ENCODE results near the gene ZNF280A. TPM values are rescaled to one million over a fixed set of nuclear protein-coding genes. Genes with fewer than 3 reads are reported as not detected.

The ZNF280A gene
- total and polyA plus RNA-seq, 9 of the 15 experiments (the other 6 are each of a cell fraction or from before 2014, with no cell fraction given), result 19.0 to 40.8 (median 28.6) TPM

DNA sequence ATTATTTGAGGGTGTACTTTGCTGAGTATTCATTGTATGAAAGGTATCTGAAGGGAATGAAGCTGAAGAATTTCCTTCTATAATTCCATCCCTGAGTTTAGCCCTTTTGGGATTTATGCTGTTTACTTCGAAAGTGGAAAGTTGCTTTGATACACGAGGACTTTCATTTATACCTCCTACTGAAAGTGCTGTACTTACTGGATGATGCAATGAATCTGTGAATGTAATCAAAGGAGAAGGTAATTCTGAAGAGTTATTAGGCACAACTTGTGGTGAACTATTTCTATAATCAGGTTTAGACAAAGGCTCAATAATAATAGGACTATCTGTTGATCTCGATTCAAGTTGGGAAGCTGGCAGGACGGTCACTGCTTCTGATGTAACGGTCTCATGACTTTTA lies 31.3 kb downstream of the ZNF280A start (continued):
- TF ChIP-seq, protein P1, sequence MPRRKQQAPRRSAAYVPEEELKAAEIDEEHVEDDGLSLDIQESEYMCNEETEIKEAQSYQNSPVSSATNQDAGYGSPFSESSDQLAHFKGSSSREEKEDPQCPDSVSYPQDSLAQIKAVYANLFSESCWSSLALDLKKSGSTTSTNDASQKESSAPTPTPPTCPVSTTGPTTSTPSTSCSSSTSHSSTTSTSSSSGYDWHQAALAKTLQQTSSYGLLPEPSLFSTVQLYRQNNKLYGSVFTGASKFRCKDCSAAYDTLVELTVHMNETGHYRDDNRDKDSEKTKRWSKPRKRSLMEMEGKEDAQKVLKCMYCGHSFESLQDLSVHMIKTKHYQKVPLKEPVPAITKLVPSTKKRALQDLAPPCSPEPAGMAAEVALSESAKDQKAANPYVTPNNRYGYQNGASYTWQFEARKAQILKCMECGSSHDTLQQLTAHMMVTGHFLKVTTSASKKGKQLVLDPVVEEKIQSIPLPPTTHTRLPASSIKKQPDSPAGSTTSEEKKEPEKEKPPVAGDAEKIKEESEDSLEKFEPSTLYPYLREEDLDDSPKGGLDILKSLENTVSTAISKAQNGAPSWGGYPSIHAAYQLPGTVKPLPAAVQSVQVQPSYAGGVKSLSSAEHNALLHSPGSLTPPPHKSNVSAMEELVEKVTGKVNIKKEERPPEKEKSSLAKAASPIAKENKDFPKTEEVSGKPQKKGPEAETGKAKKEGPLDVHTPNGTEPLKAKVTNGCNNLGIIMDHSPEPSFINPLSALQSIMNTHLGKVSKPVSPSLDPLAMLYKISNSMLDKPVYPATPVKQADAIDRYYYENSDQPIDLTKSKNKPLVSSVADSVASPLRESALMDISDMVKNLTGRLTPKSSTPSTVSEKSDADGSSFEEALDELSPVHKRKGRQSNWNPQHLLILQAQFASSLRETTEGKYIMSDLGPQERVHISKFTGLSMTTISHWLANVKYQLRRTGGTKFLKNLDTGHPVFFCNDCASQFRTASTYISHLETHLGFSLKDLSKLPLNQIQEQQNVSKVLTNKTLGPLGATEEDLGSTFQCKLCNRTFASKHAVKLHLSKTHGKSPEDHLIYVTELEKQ (CRISPR knock-in tag; IDR thresholded peaks at IDR 0.05), result no peak
- TF ChIP-seq YY1 (IDR thresholded peaks at IDR 0.05; ENCODE audit: borderline replicate concordance in 1 of 3, control insufficient read depth in 1 of 3, extremely low read depth in 1 of 3, insufficient read depth in 3 of 3, insufficient read length in 1 of 3, insufficient replicate concordance in 2 of 3, low read depth in 1 of 3, low read length in 2 of 3) (no peak), ADNP (tag; IDR thresholded peaks at IDR 0.05) (no peak), THRA (IDR thresholded peaks at IDR 0.05) (no peak), TSC22D4 (tag; IDR thresholded peaks at IDR 0.05) (0 out of 2 replicates have a peak, but pooled peaks have one; percentile 41), CEBPB (tag; IDR thresholded peaks at IDR 0.05) (peak; percentile 80), ZNF23 (CRISPR knock-in tag; IDR thresholded peaks at IDR 0.05) (no peak), ZNF717 (CRISPR knock-in tag; IDR thresholded peaks at IDR 0.05) (0 out of 2 replicates have a peak, but pooled peaks have one; percentile 10), SMARCC2 (IDR thresholded peaks at IDR 0.05; ENCODE audit: low read depth) (no peak), SRSF7 (optimal IDR thresholded peaks at IDR 0.05; ENCODE audit: low read depth, low read length) (no peak)
- TF ChIP-seq, protein P2, sequence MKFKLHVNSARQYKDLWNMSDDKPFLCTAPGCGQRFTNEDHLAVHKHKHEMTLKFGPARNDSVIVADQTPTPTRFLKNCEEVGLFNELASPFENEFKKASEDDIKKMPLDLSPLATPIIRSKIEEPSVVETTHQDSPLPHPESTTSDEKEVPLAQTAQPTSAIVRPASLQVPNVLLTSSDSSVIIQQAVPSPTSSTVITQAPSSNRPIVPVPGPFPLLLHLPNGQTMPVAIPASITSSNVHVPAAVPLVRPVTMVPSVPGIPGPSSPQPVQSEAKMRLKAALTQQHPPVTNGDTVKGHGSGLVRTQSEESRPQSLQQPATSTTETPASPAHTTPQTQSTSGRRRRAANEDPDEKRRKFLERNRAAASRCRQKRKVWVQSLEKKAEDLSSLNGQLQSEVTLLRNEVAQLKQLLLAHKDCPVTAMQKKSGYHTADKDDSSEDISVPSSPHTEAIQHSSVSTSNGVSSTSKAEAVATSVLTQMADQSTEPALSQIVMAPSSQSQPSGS (CRISPR knock-in tag; IDR thresholded peaks at IDR 0.05), result 0 out of 2 replicates have a peak, but pooled peaks have one; percentile 23
- TF ChIP-seq, protein P3, sequence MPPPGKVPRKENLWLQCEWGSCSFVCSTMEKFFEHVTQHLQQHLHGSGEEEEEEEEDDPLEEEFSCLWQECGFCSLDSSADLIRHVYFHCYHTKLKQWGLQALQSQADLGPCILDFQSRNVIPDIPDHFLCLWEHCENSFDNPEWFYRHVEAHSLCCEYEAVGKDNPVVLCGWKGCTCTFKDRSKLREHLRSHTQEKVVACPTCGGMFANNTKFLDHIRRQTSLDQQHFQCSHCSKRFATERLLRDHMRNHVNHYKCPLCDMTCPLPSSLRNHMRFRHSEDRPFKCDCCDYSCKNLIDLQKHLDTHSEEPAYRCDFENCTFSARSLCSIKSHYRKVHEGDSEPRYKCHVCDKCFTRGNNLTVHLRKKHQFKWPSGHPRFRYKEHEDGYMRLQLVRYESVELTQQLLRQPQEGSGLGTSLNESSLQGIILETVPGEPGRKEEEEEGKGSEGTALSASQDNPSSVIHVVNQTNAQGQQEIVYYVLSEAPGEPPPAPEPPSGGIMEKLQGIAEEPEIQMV (tag; conservative IDR thresholded peaks at IDR 0.05; ENCODE audit: low read depth), result no peak

Data from K562 (cell line).